Endothelial cell of umbilical vein (primary cell): Measurements from ENCODE around the gene CLSTN1. TPM values are rescaled to one million over a fixed set of nuclear protein-coding genes. Genes with fewer than 3 reads are reported as not detected.
"Not testable (repeated sequence)": the region's sequence is repeated elsewhere in the genome, so short reads cannot be mapped to it uniquely, and the experiment has no call there.

Experiments used
- BruUV-seq: library from RNA; stranded (reverse); fragments of 400-500 nt; replicated peaks from 2 replicates; lab custom pipeline; 2021; lab: Mats Ljungman, UMichigan
- CTCF ChIA-PET: fragments of 300-600, 350-600 bp; sonication (Branson Sonifier 250); formaldehyde crosslinking; loops from one replicate; lab custom pipeline; 2021; ENCODE audit warnings: antibody characterized with exemption, inconsistent platforms; lab: Charles Lee
- POLR2A ChIA-PET: fragments of 300-600, 350-600 bp; sonication (Branson Sonifier 250); formaldehyde crosslinking; loops from one replicate; lab custom pipeline; 2021; ENCODE audit warnings: antibody characterized with exemption, inconsistent platforms; lab: Charles Lee
- DNase-seq: peaks from one replicate; pipeline ENCODE4 v3.0.0-alpha.2; 2011; ENCODE audit warnings: low read depth, low spot score
- FAIRE-seq: peaks from 2 replicates; lab custom pipeline; 2011; peaks lifted over from hg19 to GRCh38; lab: Jason Lieb, UNC
- H2AFZ ChIP-seq: 2 replicates; pipeline ENCODE4 v1.6.0; 2012; ENCODE audit warnings: low read depth, low read length, control low read depth, inconsistent platforms
- H3K27ac ChIP-seq: 2 replicates; pipeline ENCODE4 v1.5.1; 2011; ENCODE audit warnings: low read depth, mild to moderate bottlenecking, control low read depth, low read length, moderate library complexity; ENCODE audit not compliant: insufficient read depth
- H3K27me3 ChIP-seq, 2 experiments: 2 replicates each; pipeline versions ENCODE4 v1.6.0 to v1.6.1; 2011; ENCODE audit warnings: low read length in 2 of 2, mixed read lengths in 1 of 2; ENCODE audit not compliant: control insufficient read depth in 2 of 2, insufficient read depth in 2 of 2
- H3K36me3 ChIP-seq, 2 experiments: 2 replicates in 1 of 2; 3 replicates in 1 of 2; pipeline ENCODE4 v1.5.1; 2011; ENCODE audit warnings: low read length in 2 of 2, mild to moderate bottlenecking in 1 of 2, moderate library complexity in 1 of 2; ENCODE audit not compliant: control insufficient read depth in 2 of 2, insufficient read depth in 2 of 2; ENCODE audit errors: extremely low read depth in 1 of 2
- H3K4me1 ChIP-seq: 3 replicates; pipeline ENCODE4 v1.5.1; 2011; ENCODE audit warnings: mild to moderate bottlenecking, low read length; ENCODE audit not compliant: control insufficient read depth, insufficient read depth; ENCODE audit errors: extremely low read depth
- H3K4me2 ChIP-seq: 2 replicates; pipeline ENCODE4 v1.6.1; 2011; ENCODE audit warnings: low read length, control low read depth, mixed read lengths; ENCODE audit not compliant: insufficient read depth
- H3K4me3 ChIP-seq, 3 experiments: fragments of 200-600 bp in 1 of 3; sonication (generic), shearing (Covaris generic) in 1 of 3; replicated peaks in 1 of 3; 2 replicates each; pipeline ENCODE4 v1.5.1; 2011 to 2016; ENCODE audit warnings: control low read depth in 3 of 3, low read length in 3 of 3, mild to moderate bottlenecking in 2 of 3, inconsistent platforms in 1 of 3, low read depth in 1 of 3, moderate library complexity in 1 of 3; ENCODE audit not compliant: insufficient read depth in 1 of 3
- H3K79me2 ChIP-seq: 2 replicates; pipeline ENCODE4 v1.6.0; 2012; ENCODE audit warnings: low read length, inconsistent platforms; ENCODE audit not compliant: control insufficient read depth, insufficient read depth
- H3K9ac ChIP-seq: replicated peaks from 2 replicates; pipeline ENCODE3; 2011; ENCODE audit warnings: low read length, control low read depth; ENCODE audit not compliant: insufficient read depth; ENCODE audit errors: extremely low read depth
- H3K9me1 ChIP-seq: replicated peaks from 3 replicates; pipeline ENCODE4 v1.6.0; 2011; ENCODE audit warnings: mild to moderate bottlenecking, low read length; ENCODE audit not compliant: control insufficient read depth, insufficient read depth; ENCODE audit errors: extremely low read depth
- H3K9me3 ChIP-seq: replicated peaks from 2 replicates; pipeline ENCODE4 v1.5.1; 2012; ENCODE audit warnings: low read length, inconsistent platforms; ENCODE audit not compliant: control insufficient read depth, insufficient read depth
- H4K20me1 ChIP-seq: replicated peaks from 2 replicates; pipeline ENCODE3; 2011; ENCODE audit warnings: mild to moderate bottlenecking, low read length; ENCODE audit not compliant: control insufficient read depth, insufficient read depth; ENCODE audit errors: extremely low read depth
- CTCF ChIP-seq, 2 donors: IDR thresholded peaks; 1 replicate in 1 of 2; 2 replicates in 1 of 2; pipeline ENCODE4 v1.5.1; 2011; ENCODE audit warnings: low read length in 2 of 2, mild to moderate bottlenecking in 2 of 2, moderate library complexity in 2 of 2, control low read depth in 1 of 2, inconsistent platforms in 1 of 2, low read depth in 1 of 2; ENCODE audit not compliant: insufficient read depth in 1 of 2; ENCODE audit errors: extremely low read depth in 1 of 2
- EZH2 ChIP-seq: IDR thresholded peaks from 2 replicates; pipeline ENCODE4 v1.6.1; 2012; ENCODE audit warnings: borderline replicate concordance, low read depth, mild to moderate bottlenecking, moderate library complexity, low read length, inconsistent platforms; ENCODE audit not compliant: severe bottlenecking
- FOS ChIP-seq: IDR thresholded peaks from 2 replicates; pipeline ENCODE4 v1.6.1; 2011; ENCODE audit warnings: mild to moderate bottlenecking, low read length, moderate library complexity, borderline replicate concordance; ENCODE audit not compliant: insufficient read depth
- GATA2 ChIP-seq: IDR thresholded peaks from 2 replicates; pipeline ENCODE4 v1.7.0; 2011; ENCODE audit warnings: low read depth, mild to moderate bottlenecking, moderate library complexity, mixed read lengths, low read length; ENCODE audit not compliant: insufficient read length, insufficient read depth
- JUN ChIP-seq: IDR thresholded peaks from 2 replicates; pipeline ENCODE4 v1.6.1; 2011; ENCODE audit warnings: borderline replicate concordance, low read depth; ENCODE audit not compliant: insufficient read length, insufficient read depth
- MAX ChIP-seq: IDR thresholded peaks from 2 replicates; pipeline ENCODE4 v1.6.1; 2011; ENCODE audit not compliant: insufficient read depth, insufficient read length
- MYC ChIP-seq: IDR thresholded peaks from one replicate; pipeline ENCODE4 v1.6.1; 2011; ENCODE audit warnings: mild to moderate bottlenecking, low read depth, low read length
- POLR2A ChIP-seq: IDR thresholded peaks from 2 replicates; pipeline ENCODE4 v1.6.1; 2012; ENCODE audit warnings: low read depth, mild to moderate bottlenecking, control low read depth, low read length
- POLR2AphosphoS5 ChIP-seq: IDR thresholded peaks from 2 replicates; pipeline ENCODE4 v1.6.1; 2012; ENCODE audit warnings: low read depth, mild to moderate bottlenecking, control low read depth, low read length, moderate library complexity; ENCODE audit not compliant: insufficient read depth
- dilution Hi-C: fragments of 300-500 bp; cut with MboI; formaldehyde crosslinking; loops from one replicate; pipeline ENCODE4 v1.15.0; 2019; ENCODE audit warnings: low sequenced_read_pairs; ENCODE audit not compliant: extremely low pct_ligation_motif_present
- intact Hi-C: fragments of 100-400 bp; cut with micrococcal nuclease; formaldehyde crosslinking; loops from one replicate; pipeline ENCODE4 v1.10.0; 2022
- polyA plus RNA-seq, 4 experiments: library from polyadenylated mRNA; depleted of rRNA in 3 of 4; stranded (reverse) in 3 of 4; unstranded in 1 of 4; fragments of >200 nt; gene quantifications; 2 replicates each; pipeline versions ENCODE4 v1.2.1 to v1.2.3, GENCODE V29; 2011 to 2012; ENCODE audit warnings: missing spikeins in 1 of 4
- total RNA-seq: library from RNA; stranded (reverse); gene quantifications from 2 replicates; pipeline ENCODE4 v1.2.3, GENCODE V29; 2021

The CLSTN1 gene
- total and polyA plus RNA-seq, 2 donors (not counting 3 experiments of a cell fraction or from before 2014, with no cell fraction given), result 49.1 to 130 TPM

GRCh38 chr1:9714257-9714718 lies 109.5 kb downstream of the CLSTN1 start:
- ChIA-PET POLR2A (no interaction called here), CTCF (interaction anchor here (1.4 to 3.2 kb wide), 3 partner anchors 11 to 20 kb away, joined by 3 to 10 read pairs (median 4); no protein-coding TSS in a partner anchor)
- no TSS peak for BruUV-seq

GRCh38 chr1:9712767-9713166 lies 111.0 kb downstream of the CLSTN1 start:
- intact Hi-C loops, H3K27me3 ChIP-seq, H2AFZ ChIP-seq, H3K9me1 ChIP-seq, H3K4me2 ChIP-seq, H3K27ac ChIP-seq, DNase-seq, H3K9ac ChIP-seq, H3K4me1 ChIP-seq, dilution Hi-C loops, H3K4me3 ChIP-seq, H4K20me1 ChIP-seq, H3K36me3 ChIP-seq, FAIRE-seq, H3K9me3 ChIP-seq, H3K79me2 ChIP-seq, POLR2A ChIA-PET, BruUV-seq: not testable (repeated sequence)
- CTCF ChIA-PET, result interaction anchor here (1.7 kb wide), 1 partner anchor 18 kb away, joined by 4 read pairs; no protein-coding TSS in a partner anchor

More at GRCh38 chr1:9714257-9714718, 109.5 kb downstream of the CLSTN1 start:
- no peak overlapping the region for H3K4me2 ChIP-seq
- intact Hi-C loops, result no loop called here
- no peaks in the 10 kb centered on the region for H3K36me3 ChIP-seq
- H3K9ac ChIP-seq, result no peak overlapping the region
- H3K27me3 ChIP-seq, result no peaks in the 10 kb centered on the region
- H2AFZ ChIP-seq, result no peak overlapping the region
- no peak overlapping the region for H3K27ac ChIP-seq
- H3K9me3 ChIP-seq, result no peaks in the 10 kb centered on the region
- H3K79me2 ChIP-seq, result no peaks in the 10 kb centered on the region
- no peak overlapping the region for H3K4me3 ChIP-seq
- FAIRE-seq, result no peak
- no peak for DNase-seq
- no peaks in the 10 kb centered on the region for H4K20me1 ChIP-seq
- dilution Hi-C loops, result no loop called here
- TF ChIP-seq GATA2 (no peak), FOS (no peak), MYC (no peak), JUN (no peak), POLR2AphosphoS5 (no peak), EZH2 (no peak), POLR2A (no peak), MAX (no peak), CTCF (IDR thresholded peaks at IDR 0.05; ENCODE audit: extremely low read depth in 1 of 2, insufficient read depth in 1 of 2, low read depth in 1 of 2, low read length in 2 of 2) (no peak)
- no peaks in the 10 kb centered on the region for H3K4me1 ChIP-seq
- no peaks in the 10 kb centered on the region for H3K9me1 ChIP-seq
